Measurements from ENCODE around the gene ZNRF2.
"Not testable (repeated sequence)": the region's sequence is repeated elsewhere in the genome, so short reads cannot be mapped to it uniquely, and the experiment has no call there.

ZNRF2 gene

DNA sequence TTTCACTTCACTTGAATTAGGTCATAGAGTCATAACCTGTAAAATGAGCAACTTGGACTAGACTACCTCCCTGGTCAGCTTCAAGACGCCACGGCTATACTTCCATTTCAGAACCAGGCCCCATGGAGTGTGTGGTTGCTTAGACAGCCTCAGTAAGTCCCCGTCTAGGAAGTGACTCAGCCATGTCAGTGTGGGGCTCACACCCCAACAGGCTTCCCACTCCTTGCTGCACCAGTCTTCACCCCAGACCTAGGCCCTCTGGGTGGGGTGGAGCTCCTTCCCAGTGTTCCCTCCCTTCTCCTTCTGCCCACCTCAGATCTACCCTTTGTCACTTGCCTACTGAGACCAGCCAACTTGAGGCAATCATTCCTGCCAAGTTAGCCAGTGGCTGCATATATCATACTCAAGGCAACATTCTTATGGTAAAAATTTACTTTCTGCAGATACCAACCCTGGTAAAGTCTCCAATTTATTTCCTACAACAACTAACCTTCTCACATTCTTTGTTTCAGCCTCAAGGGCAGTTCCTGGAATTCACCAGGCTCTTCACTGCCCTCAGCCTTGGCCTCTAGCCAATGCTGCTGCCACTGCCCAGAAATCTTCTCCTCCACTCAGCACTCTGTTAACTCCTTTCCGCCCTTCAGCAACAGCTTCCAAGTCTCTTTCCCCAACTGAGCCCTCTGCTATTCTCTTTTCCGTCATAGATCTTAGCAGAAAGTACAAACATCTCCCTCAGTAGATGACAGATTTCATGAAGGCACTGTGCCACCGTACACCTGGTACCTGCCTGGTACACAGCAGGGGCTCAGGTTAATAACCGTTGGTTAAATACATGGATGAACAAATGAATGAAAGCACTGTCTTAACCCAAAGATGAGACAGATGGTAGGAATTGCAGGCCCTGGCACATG is 31.3 kb upstream of the ZNRF2 start:
- Histone ChIP-seq H3K36me3 (ENCODE audit: insufficient read depth, low read length) (no peaks in the 10 kb centered on the region), H3K9ac (ENCODE audit: low read depth, low read length) (no peak overlapping the region), H3K4me1 (ENCODE audit: insufficient read depth, low read length) (no peaks in the 10 kb centered on the region), H3K9me3 (ENCODE audit: control insufficient read depth, insufficient read depth, low read length) (no peaks in the 10 kb centered on the region)

GRCh38 chr7:30253796-30254165 is 30.6 kb upstream of the ZNRF2 start:
- Histone ChIP-seq H3K4me1 (ENCODE audit: insufficient read depth, low read length) (no peaks in the 10 kb centered on the region), H3K9ac (ENCODE audit: low read depth, low read length) (no peak overlapping the region), H3K36me3 (ENCODE audit: insufficient read depth, low read length) (no peaks in the 10 kb centered on the region), H3K9me3 (ENCODE audit: control insufficient read depth, insufficient read depth, low read length) (no peaks in the 10 kb centered on the region)

DNA sequence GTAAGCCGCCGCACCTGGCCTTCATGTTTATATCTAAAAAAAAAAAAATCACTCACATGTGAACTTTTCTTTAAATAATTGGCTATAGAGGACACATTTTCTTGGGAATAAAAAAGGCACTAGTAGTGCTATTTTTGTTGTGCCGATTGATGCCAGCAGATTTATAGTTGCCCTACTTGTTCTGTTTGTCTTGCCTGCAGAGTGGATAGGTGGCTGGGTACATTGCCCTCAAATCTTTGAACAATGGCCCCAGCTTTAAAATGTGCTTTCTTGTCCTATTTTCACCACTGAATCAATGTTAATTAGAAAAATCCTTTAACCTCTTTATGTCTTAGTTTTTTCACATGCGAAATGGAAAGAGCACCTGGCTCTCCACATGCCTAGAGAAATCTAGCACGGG is 30.1 kb upstream of the ZNRF2 start:
- Histone ChIP-seq H3K36me3 (ENCODE audit: insufficient read depth, low read length) (no peaks in the 10 kb centered on the region), H3K4me1 (ENCODE audit: insufficient read depth, low read length) (no peaks in the 10 kb centered on the region), H3K9ac (ENCODE audit: low read depth, low read length) (no peak overlapping the region), H3K9me3 (ENCODE audit: control insufficient read depth, insufficient read depth, low read length) (no peaks in the 10 kb centered on the region)

- Histone ChIP-seq H3K9me3 (ENCODE audit: control insufficient read depth, insufficient read depth, low read length) (no peaks in the 10 kb centered on the region), H3K9ac (ENCODE audit: low read depth, low read length) (no peak overlapping the region), H3K36me3 (ENCODE audit: insufficient read depth, low read length) (no peaks in the 10 kb centered on the region), H3K4me1 (ENCODE audit: insufficient read depth, low read length) (no peaks in the 10 kb centered on the region)
Measured at GRCh38 chr7:30254717-30255063, 29.7 kb upstream of the ZNRF2 start.

GRCh38 chr7:30255064-30255769 is 29.2 kb upstream of the ZNRF2 start:
- H3K9ac ChIP-seq (ENCODE audit: low read depth, low read length): no peak overlapping the region
- H3K36me3 ChIP-seq (ENCODE audit: insufficient read depth, low read length): no peaks in the 10 kb centered on the region
- H3K4me1 ChIP-seq (ENCODE audit: insufficient read depth, low read length): no peaks in the 10 kb centered on the region
- no peaks in the 10 kb centered on the region for H3K9me3 ChIP-seq (ENCODE audit: control insufficient read depth, insufficient read depth, low read length)

DNA sequence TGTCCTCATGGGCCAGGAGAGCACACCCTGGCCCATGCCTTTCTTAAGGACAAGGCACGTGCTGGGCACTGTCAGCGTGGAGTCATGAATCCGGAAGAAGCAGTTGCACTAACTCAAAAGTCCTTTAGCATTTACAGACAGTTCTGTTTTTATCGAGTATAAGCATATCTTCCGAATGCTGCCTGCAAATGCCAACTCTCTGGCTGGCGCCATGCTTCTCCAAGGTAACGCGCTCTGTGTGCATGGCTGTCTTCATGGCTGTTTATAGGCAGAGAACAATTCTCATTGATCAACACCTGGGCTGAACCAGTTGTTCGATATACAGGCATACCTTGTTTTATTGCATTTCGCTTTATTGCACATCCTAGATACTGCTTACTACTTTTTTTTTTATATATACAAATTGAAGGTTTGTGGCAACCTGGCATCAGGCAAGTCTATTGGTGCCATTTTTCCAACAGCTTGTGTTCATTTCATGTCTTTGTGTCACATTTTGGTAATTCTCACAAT is 28.0 kb upstream of the ZNRF2 start:
- no peaks in the 10 kb centered on the region for H3K36me3 ChIP-seq (ENCODE audit: insufficient read depth, low read length)
- no peak overlapping the region for H3K9ac ChIP-seq (ENCODE audit: low read depth, low read length)
- H3K9me3 ChIP-seq (ENCODE audit: control insufficient read depth, insufficient read depth, low read length): no peaks in the 10 kb centered on the region
- no peaks in the 10 kb centered on the region for H3K4me1 ChIP-seq (ENCODE audit: insufficient read depth, low read length)

- no peaks in the 10 kb centered on the region for H3K9me3 ChIP-seq (ENCODE audit: control insufficient read depth, insufficient read depth, low read length)
- 0 out of 2 replicates have a peak, but pooled peaks cover 4% of the 10 kb centered on the region for H3K4me1 ChIP-seq (ENCODE audit: insufficient read depth, low read length)
- H3K36me3 ChIP-seq (ENCODE audit: insufficient read depth, low read length): no peaks in the 10 kb centered on the region
- no peak overlapping the region for H3K9ac ChIP-seq (ENCODE audit: low read depth, low read length)
Measured at GRCh38 chr7:30260246-30260768, 24.1 kb upstream of the ZNRF2 start.

GRCh38 chr7:30263090-30263710 is 21.2 kb upstream of the ZNRF2 start:
- no peaks in the 10 kb centered on the region for H3K9me3 ChIP-seq (ENCODE audit: control insufficient read depth, insufficient read depth, low read length)
- H3K9ac ChIP-seq (ENCODE audit: low read depth, low read length): no peak overlapping the region

DNA sequence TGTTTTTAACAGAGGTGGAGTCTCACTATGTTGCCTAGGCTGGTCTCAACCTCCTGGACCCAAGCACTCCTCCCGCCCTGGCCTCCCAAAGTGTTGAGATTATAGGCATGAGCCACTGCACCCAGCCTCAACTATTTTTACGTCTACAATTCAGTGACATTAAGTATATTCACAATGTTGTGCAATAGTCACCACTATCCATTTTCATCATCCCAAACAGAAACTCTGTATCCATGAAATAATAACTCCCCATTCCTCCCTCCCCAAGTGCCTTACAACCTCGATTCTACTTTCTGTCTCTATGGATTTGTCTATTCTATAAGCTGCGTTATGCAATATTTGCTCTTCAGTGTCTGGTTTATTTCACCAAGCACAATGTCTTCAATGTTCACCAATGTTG is 20.3 kb upstream of the ZNRF2 start:
- no peaks in the 10 kb centered on the region for H3K36me3 ChIP-seq (ENCODE audit: insufficient read depth, low read length)
- 0 out of 2 replicates have a peak, but pooled peaks cover 4% of the 10 kb centered on the region for H3K4me1 ChIP-seq (ENCODE audit: insufficient read depth, low read length)
- no peaks in the 10 kb centered on the region for H3K9me3 ChIP-seq (ENCODE audit: control insufficient read depth, insufficient read depth, low read length)
- H3K9ac ChIP-seq (ENCODE audit: low read depth, low read length): no peak overlapping the region

More at GRCh38 chr7:30263090-30263710, 21.2 kb upstream of the ZNRF2 start:
- Histone ChIP-seq H3K36me3 (ENCODE audit: insufficient read depth, low read length) (no peaks in the 10 kb centered on the region), H3K4me1 (ENCODE audit: insufficient read depth, low read length) (0 out of 2 replicates have a peak, but pooled peaks cover 4% of the 10 kb centered on the region)

GRCh38 chr7:30265189-30265588 is 19.2 kb upstream of the ZNRF2 start:
- H3K9me3 ChIP-seq (ENCODE audit: control insufficient read depth, insufficient read depth, low read length); H3K36me3 ChIP-seq (ENCODE audit: insufficient read depth, low read length); H3K9ac ChIP-seq (ENCODE audit: low read depth, low read length); H3K4me1 ChIP-seq (ENCODE audit: insufficient read depth, low read length): not testable (repeated sequence)

DNA sequence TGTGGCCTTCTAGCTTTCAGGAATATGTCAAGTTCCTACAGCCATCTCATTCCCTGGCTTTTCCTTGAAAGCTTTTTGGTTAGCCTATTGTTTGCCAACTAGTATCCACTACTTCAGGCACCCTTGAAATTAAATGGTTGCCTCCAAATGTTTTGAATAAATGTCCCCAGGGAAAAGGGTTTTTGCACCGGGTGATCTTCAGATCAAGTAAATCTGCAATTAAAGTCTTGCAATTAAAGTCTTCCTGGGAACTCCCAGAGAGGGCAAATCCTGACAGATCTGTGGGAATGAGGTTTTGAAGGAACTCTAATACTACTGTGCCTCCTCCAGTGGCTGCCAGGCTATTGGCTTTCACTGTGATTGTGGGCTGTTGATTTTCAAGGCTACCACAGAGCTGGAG is 17.7 kb upstream of the ZNRF2 start:
- no peaks in the 10 kb centered on the region for H3K9me3 ChIP-seq (ENCODE audit: control insufficient read depth, insufficient read depth, low read length)
- 0 out of 2 replicates have a peak, but pooled peaks cover 4% of the 10 kb centered on the region for H3K4me1 ChIP-seq (ENCODE audit: insufficient read depth, low read length)
- H3K9ac ChIP-seq (ENCODE audit: low read depth, low read length): no peak overlapping the region
- no peaks in the 10 kb centered on the region for H3K36me3 ChIP-seq (ENCODE audit: insufficient read depth, low read length)

DNA sequence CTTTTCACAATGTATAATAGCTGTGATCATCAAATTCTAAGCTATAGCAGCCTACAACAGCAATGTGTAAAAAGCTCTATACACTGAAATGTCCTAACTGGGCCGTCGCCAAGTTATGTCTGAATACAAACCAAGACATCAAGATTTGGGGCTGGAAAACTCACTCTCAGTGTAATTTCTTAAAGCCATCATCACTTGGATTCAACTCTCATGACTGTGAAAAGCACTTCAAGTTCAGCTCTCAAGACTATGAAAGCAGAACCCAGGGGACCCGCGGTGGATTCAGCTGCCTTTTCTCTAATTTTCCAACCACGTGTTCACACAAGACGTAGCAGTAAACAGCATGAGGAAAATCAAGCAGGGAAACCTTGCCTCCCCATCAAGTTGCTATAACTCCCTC is 15.8 kb upstream of the ZNRF2 start:
- H3K9ac ChIP-seq (ENCODE audit: low read depth, low read length): no peak overlapping the region
- no peaks in the 10 kb centered on the region for H3K36me3 ChIP-seq (ENCODE audit: insufficient read depth, low read length)
- H3K9me3 ChIP-seq (ENCODE audit: control insufficient read depth, insufficient read depth, low read length): no peaks in the 10 kb centered on the region
- no peaks in the 10 kb centered on the region for H3K4me1 ChIP-seq (ENCODE audit: insufficient read depth, low read length)

DNA sequence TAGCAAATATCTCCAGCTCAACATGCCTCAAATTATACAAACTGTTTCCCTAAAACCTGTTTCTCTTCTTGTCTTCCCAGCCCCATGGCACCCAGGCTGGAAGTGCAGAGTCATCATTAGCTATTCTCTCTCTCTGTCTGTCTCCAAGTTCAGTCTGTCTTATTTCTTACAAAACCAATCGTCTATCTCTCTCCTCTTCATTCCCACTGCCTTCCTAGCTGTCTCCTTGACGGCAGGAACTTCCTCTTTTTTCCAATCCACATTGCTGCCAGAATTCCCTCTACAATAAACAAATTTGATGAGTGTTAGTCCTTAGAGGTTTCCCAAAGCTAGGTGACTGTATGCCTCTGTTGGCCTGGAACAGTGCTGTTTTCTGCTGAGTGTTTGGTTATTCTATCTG is 14.9 kb upstream of the ZNRF2 start:
- Histone ChIP-seq H3K9me3 (ENCODE audit: control insufficient read depth, insufficient read depth, low read length) (no peaks in the 10 kb centered on the region), H3K9ac (ENCODE audit: low read depth, low read length) (no peak overlapping the region), H3K4me1 (ENCODE audit: insufficient read depth, low read length) (no peaks in the 10 kb centered on the region), H3K36me3 (ENCODE audit: insufficient read depth, low read length) (no peaks in the 10 kb centered on the region)

DNA sequence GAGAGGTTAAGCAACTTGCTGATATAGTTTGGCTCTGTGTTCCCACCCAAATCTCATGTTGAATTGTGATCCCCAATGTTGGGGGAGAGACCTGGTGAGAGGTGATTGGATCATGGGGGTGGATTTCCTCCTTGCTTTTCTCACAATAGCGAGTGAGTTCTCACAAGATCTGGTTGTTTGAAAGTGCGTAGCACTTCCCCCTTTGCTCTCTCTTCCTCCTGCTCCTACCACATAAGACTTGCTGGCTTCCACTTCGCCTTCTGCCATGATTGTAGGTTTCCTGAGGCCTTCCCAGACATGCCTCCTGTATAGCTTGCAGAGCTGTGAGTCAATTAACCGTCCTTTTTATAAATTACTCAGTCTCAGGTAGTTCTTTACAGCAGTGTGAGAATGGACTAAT is 13.5 kb upstream of the ZNRF2 start:
- Histone ChIP-seq H3K9ac (ENCODE audit: low read depth, low read length) (no peak overlapping the region), H3K9me3 (ENCODE audit: control insufficient read depth, insufficient read depth, low read length) (no peaks in the 10 kb centered on the region), H3K36me3 (ENCODE audit: insufficient read depth, low read length) (no peaks in the 10 kb centered on the region), H3K4me1 (ENCODE audit: insufficient read depth, low read length) (no peaks in the 10 kb centered on the region)
